Measurements from ENCODE around the gene SNAP25.

SNAP25 gene

DNA sequence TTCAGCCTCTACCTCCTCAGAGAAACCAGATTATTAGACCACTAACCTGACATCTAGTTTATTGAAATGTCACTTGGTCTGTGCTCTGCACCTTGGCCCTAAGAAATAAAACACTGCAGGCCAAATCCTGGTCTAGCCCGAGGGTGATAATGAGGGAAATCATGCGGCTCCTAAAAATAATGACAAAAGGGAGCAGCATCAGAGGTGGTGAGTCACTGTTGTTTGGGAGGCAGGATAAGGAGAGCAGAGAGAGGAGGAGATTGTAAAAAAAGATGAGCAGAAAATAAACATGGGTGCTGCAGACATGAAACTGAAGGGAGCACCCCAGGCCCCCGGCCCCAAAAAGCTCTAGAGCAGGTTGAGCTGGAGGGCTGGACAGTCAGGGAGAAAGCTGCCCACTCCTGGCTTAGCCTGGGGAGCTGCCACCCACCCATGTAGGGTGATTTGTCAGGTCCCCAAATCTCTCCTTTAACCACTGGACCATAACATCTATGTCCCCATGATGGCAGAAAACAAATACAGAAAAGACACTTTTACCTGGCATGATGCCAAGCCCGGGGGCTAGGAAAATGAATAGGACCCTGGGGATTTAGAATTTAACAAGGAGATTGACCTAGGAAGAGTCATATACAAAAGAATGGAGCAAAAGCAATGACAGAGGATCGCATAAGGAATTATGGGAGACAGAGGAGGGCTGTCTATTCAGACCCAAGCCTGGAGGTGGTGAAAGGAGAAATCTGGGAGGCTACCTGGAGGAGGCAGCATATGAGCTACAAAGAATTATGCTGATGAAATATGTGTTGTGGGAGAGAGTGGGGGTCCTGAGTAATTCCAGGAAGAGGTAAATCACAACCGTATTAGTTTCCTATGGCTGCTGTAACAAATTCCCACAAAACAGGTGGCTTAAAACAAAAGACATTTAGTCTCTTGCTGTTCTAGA is 103.7 kb downstream of the SNAP25 start:
- TF ChIP-seq SUZ12 (IDR thresholded peaks at IDR 0.05; ENCODE audit: extremely low read depth, insufficient read depth, insufficient read length), result no peak
- no peak for TF ChIP-seq YY1 (IDR thresholded peaks at IDR 0.05; ENCODE audit: insufficient read depth, insufficient read length)
- TF ChIP-seq ZNF274 (IDR thresholded peaks at IDR 0.05; ENCODE audit: low read depth, low read length), result no peak
- H3K27me3 ChIP-seq (ENCODE audit: insufficient read depth, insufficient read length), result no peaks in the 10 kb centered on the region
- no peak overlapping the region for H3K4me3 ChIP-seq (ENCODE audit: insufficient read length, low read depth)
- H3K4me1 ChIP-seq (ENCODE audit: insufficient read depth, insufficient read length), result no peaks in the 10 kb centered on the region
- H3K9me3 ChIP-seq (ENCODE audit: insufficient read depth, low read length), result peaks cover 8% of the 10 kb centered on the region
- no peak for DNase-seq (ENCODE audit: low read depth, low spot score)
- no peaks in the 10 kb centered on the region for H3K36me3 ChIP-seq (ENCODE audit: insufficient read depth, insufficient read length, low read length)
- H3K9ac ChIP-seq (ENCODE audit: insufficient read length, low read depth), result no peak overlapping the region

DNA sequence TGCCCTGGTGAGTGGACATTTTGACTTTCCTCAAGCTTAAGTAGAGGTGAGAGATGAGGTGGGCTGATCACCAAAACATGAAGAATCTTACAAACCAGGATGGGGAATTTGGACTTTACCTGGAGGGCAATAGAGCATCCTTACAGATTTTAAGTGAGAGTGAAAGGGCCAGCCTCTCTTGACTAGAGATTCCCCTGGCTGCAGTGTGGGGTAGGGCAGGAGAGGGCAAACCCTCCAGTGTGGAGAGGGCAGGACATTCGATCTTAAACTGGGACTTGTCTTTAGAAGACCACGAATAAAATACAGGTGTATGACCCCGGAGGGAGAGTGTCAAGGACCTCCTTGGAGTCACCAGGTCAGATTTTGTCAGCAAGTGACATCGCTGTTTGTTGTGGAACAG is 105.1 kb downstream of the SNAP25 start:
- Histone ChIP-seq H3K4me1 (ENCODE audit: insufficient read depth, insufficient read length) (peaks cover 2% of the 10 kb centered on the region), H3K9me3 (ENCODE audit: insufficient read depth, low read length) (no peaks in the 10 kb centered on the region), H3K27me3 (ENCODE audit: insufficient read depth, insufficient read length) (no peaks in the 10 kb centered on the region), H3K36me3 (ENCODE audit: insufficient read depth, insufficient read length, low read length) (no peaks in the 10 kb centered on the region), H3K4me3 (ENCODE audit: insufficient read length, low read depth) (no peak overlapping the region), H3K9ac (ENCODE audit: insufficient read length, low read depth) (no peak overlapping the region)
- DNase-seq (ENCODE audit: low read depth, low spot score), result no peak
- TF ChIP-seq ZNF274 (IDR thresholded peaks at IDR 0.05; ENCODE audit: low read depth, low read length) (no peak), YY1 (IDR thresholded peaks at IDR 0.05; ENCODE audit: insufficient read depth, insufficient read length) (no peak), SUZ12 (IDR thresholded peaks at IDR 0.05; ENCODE audit: extremely low read depth, insufficient read depth, insufficient read length) (no peak)

DNA sequence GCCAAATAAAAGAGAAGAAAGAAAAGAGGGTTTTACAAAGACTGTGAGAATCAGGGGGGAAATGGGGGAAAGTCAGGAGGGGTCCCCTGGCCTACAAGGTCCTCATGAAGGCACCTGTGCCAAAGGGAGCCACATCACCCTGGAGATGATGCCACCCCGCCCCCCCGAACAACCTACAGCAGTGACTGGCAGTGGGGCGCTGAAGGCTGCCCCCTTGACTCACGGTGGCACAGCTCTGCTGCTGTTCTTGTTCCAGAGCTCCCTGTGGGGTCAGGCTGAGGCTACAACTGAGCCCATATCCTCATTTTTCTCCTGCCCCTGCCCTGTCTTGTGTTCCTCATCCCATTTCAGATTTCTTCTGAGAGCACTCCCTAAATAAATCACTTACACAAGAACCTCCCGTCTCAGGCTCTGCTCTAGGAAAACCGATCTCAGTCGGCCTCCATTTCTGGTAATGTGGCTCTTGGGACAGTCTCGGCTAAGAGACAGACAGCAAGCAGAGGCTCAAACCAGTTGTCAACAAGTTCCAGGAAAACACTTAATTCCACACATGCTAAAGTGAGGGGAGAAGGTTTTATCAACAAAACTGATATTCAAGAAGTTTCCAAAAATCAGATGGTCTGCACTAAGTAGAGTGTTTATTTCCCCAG is 105.7 kb downstream of the SNAP25 start:
- Histone ChIP-seq H3K4me1 (ENCODE audit: insufficient read depth, insufficient read length) (peaks cover 2% of the 10 kb centered on the region), H3K27me3 (ENCODE audit: insufficient read depth, insufficient read length) (no peaks in the 10 kb centered on the region)

DNA sequence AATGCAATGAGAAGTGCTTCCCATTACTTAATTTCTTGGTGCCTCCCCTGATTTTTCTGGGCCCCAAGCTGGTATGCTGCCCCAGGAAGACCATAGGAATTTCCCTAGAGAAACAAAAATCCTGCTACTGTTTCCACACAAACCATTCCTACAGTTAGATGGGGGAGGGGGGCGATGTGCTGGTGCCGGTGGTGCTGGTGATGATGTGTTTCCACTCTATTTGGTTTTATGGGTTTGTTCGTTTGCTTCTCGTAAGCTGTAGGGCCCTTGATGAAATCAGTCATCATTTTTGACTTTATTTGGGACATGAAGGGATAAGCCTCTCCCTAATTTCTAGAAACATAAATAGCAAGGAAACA is 110.2 kb downstream of the SNAP25 start:
- Histone ChIP-seq H3K4me1 (ENCODE audit: insufficient read depth, insufficient read length) (peaks cover 2% of the 10 kb centered on the region), H3K4me3 (ENCODE audit: insufficient read length, low read depth) (no peak overlapping the region), H3K36me3 (ENCODE audit: insufficient read depth, insufficient read length, low read length) (no peaks in the 10 kb centered on the region), H3K27me3 (ENCODE audit: insufficient read depth, insufficient read length) (no peaks in the 10 kb centered on the region), H3K9ac (ENCODE audit: insufficient read length, low read depth) (no peak overlapping the region), H3K9me3 (ENCODE audit: insufficient read depth, low read length) (no peaks in the 10 kb centered on the region)
- TF ChIP-seq YY1 (IDR thresholded peaks at IDR 0.05; ENCODE audit: insufficient read depth, insufficient read length) (no peak), ZNF274 (IDR thresholded peaks at IDR 0.05; ENCODE audit: low read depth, low read length) (no peak), SUZ12 (IDR thresholded peaks at IDR 0.05; ENCODE audit: extremely low read depth, insufficient read depth, insufficient read length) (no peak)
- DNase-seq (ENCODE audit: low read depth, low spot score), result no peak

More for the DNA sequence above, 105.7 kb downstream of the SNAP25 start:
- Histone ChIP-seq H3K36me3 (ENCODE audit: insufficient read depth, insufficient read length, low read length) (no peaks in the 10 kb centered on the region), H3K9ac (ENCODE audit: insufficient read length, low read depth) (no peak overlapping the region), H3K9me3 (ENCODE audit: insufficient read depth, low read length) (no peaks in the 10 kb centered on the region), H3K4me3 (ENCODE audit: insufficient read length, low read depth) (no peak overlapping the region)
- TF ChIP-seq SUZ12 (IDR thresholded peaks at IDR 0.05; ENCODE audit: extremely low read depth, insufficient read depth, insufficient read length) (no peak), ZNF274 (IDR thresholded peaks at IDR 0.05; ENCODE audit: low read depth, low read length) (no peak), YY1 (IDR thresholded peaks at IDR 0.05; ENCODE audit: insufficient read depth, insufficient read length) (no peak)
- DNase-seq (ENCODE audit: low read depth, low spot score), result no peak

DNA sequence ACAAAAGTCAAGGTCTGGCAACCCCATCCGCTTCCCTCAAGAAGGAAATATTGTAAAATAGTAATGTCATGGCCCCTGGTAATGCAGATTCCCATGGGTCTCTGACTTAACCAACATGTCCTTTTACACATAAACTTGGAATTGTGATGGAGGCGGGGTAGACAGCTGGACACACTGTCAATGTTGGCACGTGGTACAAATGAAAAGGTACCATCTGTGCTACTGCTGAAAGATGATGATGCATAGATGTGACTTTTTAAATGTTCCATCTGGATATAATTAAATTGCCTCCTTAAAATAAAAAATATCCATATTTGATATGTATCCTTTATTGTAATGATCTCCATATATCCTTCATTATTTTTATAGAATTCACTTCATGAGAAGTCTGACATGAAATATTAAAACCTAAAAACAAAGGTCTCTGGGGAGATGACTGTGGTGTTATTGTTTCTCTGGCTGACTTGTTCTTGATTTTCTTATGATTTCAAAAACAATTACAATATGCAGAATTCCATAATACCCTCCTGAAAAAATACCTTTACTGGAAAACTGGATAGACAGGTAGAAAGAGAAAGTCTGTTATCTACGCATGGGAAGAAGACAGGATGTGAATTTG is 110.9 kb downstream of the SNAP25 start:
- H3K4me1 ChIP-seq (ENCODE audit: insufficient read depth, insufficient read length), result peaks cover 2% of the 10 kb centered on the region
- no peaks in the 10 kb centered on the region for H3K9me3 ChIP-seq (ENCODE audit: insufficient read depth, low read length)
- no peaks in the 10 kb centered on the region for H3K36me3 ChIP-seq (ENCODE audit: insufficient read depth, insufficient read length, low read length)
- no peak overlapping the region for H3K4me3 ChIP-seq (ENCODE audit: insufficient read length, low read depth)
- no peak for TF ChIP-seq SUZ12 (IDR thresholded peaks at IDR 0.05; ENCODE audit: extremely low read depth, insufficient read depth, insufficient read length)
- no peak for TF ChIP-seq ZNF274 (IDR thresholded peaks at IDR 0.05; ENCODE audit: low read depth, low read length)
- TF ChIP-seq YY1 (IDR thresholded peaks at IDR 0.05; ENCODE audit: insufficient read depth, insufficient read length), result no peak
- no peak overlapping the region for H3K9ac ChIP-seq (ENCODE audit: insufficient read length, low read depth)
- no peak for DNase-seq (ENCODE audit: low read depth, low spot score)
- H3K27me3 ChIP-seq (ENCODE audit: insufficient read depth, insufficient read length), result no peaks in the 10 kb centered on the region

DNA sequence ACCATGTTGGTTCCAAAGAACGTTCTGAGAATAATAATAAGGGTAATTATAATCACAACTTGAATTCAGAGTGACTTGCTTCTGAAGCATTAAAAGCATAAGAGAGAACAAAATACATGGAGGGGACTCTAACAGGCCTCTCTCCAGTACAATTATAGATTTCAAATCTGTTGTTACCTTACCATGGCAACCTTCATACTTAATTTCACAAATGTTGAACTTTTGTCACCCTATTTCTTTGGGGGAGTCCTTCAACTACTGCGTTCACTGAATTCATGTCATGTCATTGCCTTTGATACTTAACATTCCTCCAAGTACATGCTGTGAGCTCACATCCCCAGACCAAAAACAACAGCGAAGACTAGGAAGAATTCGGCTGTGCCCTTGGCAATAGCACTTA is 111.4 kb downstream of the SNAP25 start:
- no peaks in the 10 kb centered on the region for H3K36me3 ChIP-seq (ENCODE audit: insufficient read depth, insufficient read length, low read length)
- peaks cover 2% of the 10 kb centered on the region for H3K4me1 ChIP-seq (ENCODE audit: insufficient read depth, insufficient read length)
- H3K9ac ChIP-seq (ENCODE audit: insufficient read length, low read depth), result no peak overlapping the region
- no peak for DNase-seq (ENCODE audit: low read depth, low spot score)
- TF ChIP-seq YY1 (IDR thresholded peaks at IDR 0.05; ENCODE audit: insufficient read depth, insufficient read length), result no peak
- no peak for TF ChIP-seq SUZ12 (IDR thresholded peaks at IDR 0.05; ENCODE audit: extremely low read depth, insufficient read depth, insufficient read length)
- no peaks in the 10 kb centered on the region for H3K27me3 ChIP-seq (ENCODE audit: insufficient read depth, insufficient read length)
- no peaks in the 10 kb centered on the region for H3K9me3 ChIP-seq (ENCODE audit: insufficient read depth, low read length)
- no peak overlapping the region for H3K4me3 ChIP-seq (ENCODE audit: insufficient read length, low read depth)
